NCI-H1436 treated with DMSO at 0.1 percent for 48 hours (cell line): ENCODE data around the gene ARV1.
"Not testable (repeated sequence)": the region's sequence is repeated elsewhere in the genome, so short reads cannot be mapped to it uniquely, and the experiment has no call there.

ENCODE experiments used
- DNase-seq: peaks from one replicate; lab custom pipeline; 2025; lab: John Stamatoyannopoulos, UW

ARV1 gene

GRCh38 chr1:230976825-230977747 is 1.8 kb upstream of the ARV1 start:
- DNase-seq, result no peak

- DNase-seq, result peak; percentile 5
Observed at GRCh38 chr1:230977761-230978490, 968 bp upstream of the ARV1 start.

GRCh38 chr1:230979389-230979716 is 459 bp downstream of the ARV1 start:
- no peak for DNase-seq

- no peak for DNase-seq
Observed at GRCh38 chr1:230979952-230980351, 1.1 kb downstream of the ARV1 start.

- no peak for DNase-seq
Observed at GRCh38 chr1:230982696-230983095, 3.8 kb downstream of the ARV1 start.

- no peak for DNase-seq
Observed at GRCh38 chr1:230983811-230984210, 4.9 kb downstream of the ARV1 start.

GRCh38 chr1:230984622-230985515 is 6.0 kb downstream of the ARV1 start:
- not testable (repeated sequence) for DNase-seq

- no peak for DNase-seq
Observed at GRCh38 chr1:230985711-230986110, 6.8 kb downstream of the ARV1 start.

GRCh38 chr1:230986976-230987375 is 8.1 kb downstream of the ARV1 start:
- no peak for DNase-seq

GRCh38 chr1:230987448-230987847 is 8.6 kb downstream of the ARV1 start:
- DNase-seq, result no peak

GRCh38 chr1:230992100-230992774 is 13.3 kb downstream of the ARV1 start:
- no peak for DNase-seq

GRCh38 chr1:230994860-230995259 is 16.0 kb downstream of the ARV1 start:
- DNase-seq, result no peak

GRCh38 chr1:231000201-231000600 is 21.3 kb downstream of the ARV1 start:
- no peak for DNase-seq

- DNase-seq, result no peak
Observed at GRCh38 chr1:231000639-231001038, 21.7 kb downstream of the ARV1 start.

- DNase-seq, result no peak
Observed at GRCh38 chr1:231001892-231002291, 23.0 kb downstream of the ARV1 start.

- DNase-seq, result not testable (repeated sequence)
Observed at GRCh38 chr1:231007535-231007934, 28.6 kb downstream of the ARV1 start.

GRCh38 chr1:231011360-231011759 is 32.5 kb downstream of the ARV1 start:
- no peak for DNase-seq

- no peak for DNase-seq
Observed at GRCh38 chr1:231011963-231012362, 33.1 kb downstream of the ARV1 start.

- DNase-seq, result no peak
Observed at GRCh38 chr1:231013391-231014015, 34.6 kb downstream of the ARV1 start.

GRCh38 chr1:231016234-231016633 is 37.3 kb downstream of the ARV1 start:
- DNase-seq, result no peak

- DNase-seq, result no peak
Observed at GRCh38 chr1:231016966-231017365, 38.1 kb downstream of the ARV1 start.
